OCI-LY1 (cell line): Measurements from ENCODE around the gene LRRC32.

Experiments
- CTCF ChIP-seq: fragments of 200-600 bp; sonication (generic), shearing (Covaris generic); IDR thresholded peaks from 2 replicates; pipeline ENCODE4 v1.5.1; 2017; ENCODE audit warnings: mild to moderate bottlenecking, antibody characterized with exemption, low read length, moderate library complexity, mixed read lengths
- EZH2 ChIP-seq: fragments of 200-600 bp; sonication (generic), shearing (Covaris generic); IDR thresholded peaks from 2 replicates; pipeline ENCODE4 v1.8.0; 2017; ENCODE audit warnings: borderline replicate concordance, mixed run types, mild to moderate bottlenecking, antibody characterized with exemption, low read length, moderate library complexity, mixed read lengths

GRCh38 chr11:76623171-76623883 is 47.2 kb downstream of the LRRC32 start:
- TF ChIP-seq EZH2 (no peak), CTCF (no peak)
